Neutrophil (primary cell): ENCODE data around the gene NRM.

ENCODE experiments used
- H3K27ac ChIP-seq: fragments of 200-600 bp; sonication (generic); 2 replicates; pipeline ENCODE4 v1.5.1; 2016; ENCODE audit warnings: mild to moderate bottlenecking, moderate library complexity
- H3K27me3 ChIP-seq: fragments of 200-600 bp; sonication (generic); 2 replicates; pipeline ENCODE4 v1.6.0; 2016; ENCODE audit warnings: mild to moderate bottlenecking
- H3K36me3 ChIP-seq: fragments of 200-600 bp; sonication (generic); 2 replicates; pipeline ENCODE4 v1.5.1; 2017
- H3K4me1 ChIP-seq, 2 experiments: fragments of 200-600 bp in 1 of 2; sonication (generic) in 1 of 2; 1 replicate in 1 of 2; 2 replicates in 1 of 2; pipeline versions ENCODE4 v1.5.1 to v1.6.1; 2013 to 2016; ENCODE audit warnings: low read depth in 1 of 2, low read length in 1 of 2, mild to moderate bottlenecking in 1 of 2, moderate library complexity in 1 of 2; ENCODE audit not compliant: control insufficient read depth in 1 of 2, insufficient read depth in 1 of 2
- H3K4me3 ChIP-seq, 2 experiments: fragments of 200-600 bp in 1 of 2; sonication (generic) in 1 of 2; 1 replicate in 1 of 2; 2 replicates in 1 of 2; pipeline ENCODE4 v1.5.1; 2013 to 2016; ENCODE audit warnings: low read depth in 1 of 2, low read length in 1 of 2, mild to moderate bottlenecking in 1 of 2, moderate library complexity in 1 of 2
- H3K9me3 ChIP-seq: fragments of 200-600 bp; sonication (generic); 2 replicates; pipeline ENCODE4 v1.5.1; 2016
- TF ChIP-seq, protein P1 (sequence below): fragments of 200-600 bp; sonication (generic); IDR thresholded peaks from 2 replicates; pipeline ENCODE4 v1.5.1; 2016; ENCODE audit warnings: antibody characterized with exemption

Gene NRM

DNA sequence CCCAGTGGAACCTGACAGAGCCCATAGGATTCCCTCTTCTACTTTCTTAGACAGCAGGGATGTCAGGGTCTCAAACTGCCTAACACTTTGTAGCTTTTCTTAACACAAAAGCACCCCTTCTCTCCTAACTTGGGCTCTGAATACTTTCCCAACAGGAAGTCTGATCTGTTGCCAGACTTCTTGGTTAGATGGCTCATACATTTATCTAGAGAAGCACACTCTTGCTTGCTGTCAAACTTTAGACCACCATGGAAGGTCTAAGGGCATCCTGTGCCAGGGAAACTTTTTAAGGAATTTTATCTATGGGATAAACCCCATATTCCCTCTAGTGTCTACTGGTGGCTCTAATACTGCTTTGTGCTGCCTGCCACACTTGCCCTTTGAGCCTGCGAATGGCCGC is 47.1 kb downstream of the NRM start:
- Histone ChIP-seq H3K27me3 (no peaks in the 10 kb centered on the region), H3K4me3 (no peak overlapping the region), H3K4me1 (peaks cover 48 to 51% of the 10 kb centered on the region in 2 experiments), H3K9me3 (no peaks in the 10 kb centered on the region), H3K36me3 (no peaks in the 10 kb centered on the region), H3K27ac (peak overlapping the region; percentile 95)
- TF ChIP-seq, protein P1, sequence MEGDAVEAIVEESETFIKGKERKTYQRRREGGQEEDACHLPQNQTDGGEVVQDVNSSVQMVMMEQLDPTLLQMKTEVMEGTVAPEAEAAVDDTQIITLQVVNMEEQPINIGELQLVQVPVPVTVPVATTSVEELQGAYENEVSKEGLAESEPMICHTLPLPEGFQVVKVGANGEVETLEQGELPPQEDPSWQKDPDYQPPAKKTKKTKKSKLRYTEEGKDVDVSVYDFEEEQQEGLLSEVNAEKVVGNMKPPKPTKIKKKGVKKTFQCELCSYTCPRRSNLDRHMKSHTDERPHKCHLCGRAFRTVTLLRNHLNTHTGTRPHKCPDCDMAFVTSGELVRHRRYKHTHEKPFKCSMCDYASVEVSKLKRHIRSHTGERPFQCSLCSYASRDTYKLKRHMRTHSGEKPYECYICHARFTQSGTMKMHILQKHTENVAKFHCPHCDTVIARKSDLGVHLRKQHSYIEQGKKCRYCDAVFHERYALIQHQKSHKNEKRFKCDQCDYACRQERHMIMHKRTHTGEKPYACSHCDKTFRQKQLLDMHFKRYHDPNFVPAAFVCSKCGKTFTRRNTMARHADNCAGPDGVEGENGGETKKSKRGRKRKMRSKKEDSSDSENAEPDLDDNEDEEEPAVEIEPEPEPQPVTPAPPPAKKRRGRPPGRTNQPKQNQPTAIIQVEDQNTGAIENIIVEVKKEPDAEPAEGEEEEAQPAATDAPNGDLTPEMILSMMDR = no peak

DNA sequence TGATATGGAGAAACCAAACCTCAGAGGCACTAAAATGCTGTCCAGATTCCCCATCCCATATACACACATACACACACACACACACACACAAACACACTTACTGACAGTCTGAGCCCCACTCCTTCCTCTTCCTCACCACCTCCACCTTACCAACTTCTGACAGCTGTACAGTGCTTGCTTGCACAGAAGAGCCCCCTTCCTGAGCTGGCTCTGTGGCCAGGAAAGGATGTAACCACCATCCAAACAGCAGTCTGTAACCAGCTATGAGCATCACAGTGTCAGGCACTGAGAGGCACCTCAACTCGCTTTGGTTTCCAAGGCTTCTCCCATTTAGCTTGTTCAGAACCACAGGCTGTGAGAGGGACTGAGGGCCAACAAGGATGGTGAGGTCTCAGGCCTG is 49.7 kb downstream of the NRM start:
- no peak overlapping the region for H3K27ac ChIP-seq
- H3K4me1 ChIP-seq = peaks cover 34 to 35% of the 10 kb centered on the region in 2 experiments
- H3K27me3 ChIP-seq = no peaks in the 10 kb centered on the region
- H3K36me3 ChIP-seq = no peaks in the 10 kb centered on the region
- TF ChIP-seq, protein P1 = no peak
- H3K4me3 ChIP-seq = no peak overlapping the region
- no peaks in the 10 kb centered on the region for H3K9me3 ChIP-seq

GRCh38 chr6:30640481-30640880 is 50.3 kb downstream of the NRM start:
- H3K4me3 ChIP-seq = no peak overlapping the region
- no peak overlapping the region for H3K27ac ChIP-seq
- TF ChIP-seq, protein P1 = no peak
- peaks cover 28 to 30% of the 10 kb centered on the region in 2 experiments for H3K4me1 ChIP-seq
- no peaks in the 10 kb centered on the region for H3K27me3 ChIP-seq
- H3K36me3 ChIP-seq = no peaks in the 10 kb centered on the region
- H3K9me3 ChIP-seq = no peaks in the 10 kb centered on the region
